ENCODE results near the gene ICOS. TPM values are rescaled to one million over a fixed set of nuclear protein-coding genes. Genes with fewer than 3 reads are reported as not detected.
"Not testable (repeated sequence)": the region's sequence is repeated elsewhere in the genome, so short reads cannot be mapped to it uniquely, and the experiment has no call there.

ICOS gene
- total and polyA plus RNA-seq, 2 of the 4 experiments (the other 2 are of a cell fraction) = not detected

GRCh38 chr2:203928849-203929248 is 7.7 kb upstream of the ICOS start:
- H3K4ac ChIP-seq (ENCODE audit: low read depth, low read length) = no peak overlapping the region
- no peak overlapping the region for H4K8ac ChIP-seq (ENCODE audit: low read depth in 2 of 2, low read length in 2 of 2)
- intact Hi-C loops (cut with micrococcal nuclease) (no loop called here), in situ Hi-C loops (cut with MboI; ENCODE audit: low sequenced_read_pairs) (no loop called here), dilution Hi-C loops (cut with HindIII; ENCODE audit: low sequenced_read_pairs, unreplicated experiment) (no loop called here)
- H3K79me1 ChIP-seq (ENCODE audit: low read depth in 1 of 2, low read length in 2 of 2) = no peaks in the 10 kb centered on the region
- H2AK5ac ChIP-seq (ENCODE audit: low read depth, low read length) = no peak overlapping the region
- no peak overlapping the region for H3K14ac ChIP-seq (replicated peaks; ENCODE audit: low read depth, low read length)
- H3K23ac ChIP-seq (ENCODE audit: low read depth, low read length) = no peak overlapping the region
- H3K4me2 ChIP-seq (ENCODE audit: low read depth, low read length) = no peak overlapping the region
- ChIA-PET CTCF (no interaction called here), POLR2A (ENCODE audit: unreplicated experiment) (no interaction called here)
- no peak overlapping the region for H4K91ac ChIP-seq (ENCODE audit: insufficient read depth, low read depth, low read length)
- no peak overlapping the region for H2AFZ ChIP-seq (replicated peaks; ENCODE audit: low read length, poor library complexity)
- H2BK5ac ChIP-seq (ENCODE audit: low read depth, low read length, poor library complexity, severe bottlenecking) = no peak overlapping the region
- H2BK20ac ChIP-seq (ENCODE audit: low read depth, low read length) = no peak overlapping the region
- H3K4me3 ChIP-seq (ENCODE audit: insufficient read depth, low read depth, low read length) = no peak overlapping the region
- no peak overlapping the region for H4K5ac ChIP-seq (ENCODE audit: low read depth, low read length)
- peaks cover 3% of the 10 kb centered on the region; the same call in 1 of the 2 replicates for H3K27me3 ChIP-seq (ENCODE audit: control insufficient read depth, insufficient read depth, low read length)
- ATAC-seq (ENCODE audit: low read depth) (peak; percentile 40; the same call in 1 of the 2 replicates), DNase-seq (peak; percentile 5)
- no peak overlapping the region for H3K27ac ChIP-seq (ENCODE audit: insufficient read depth, low read length)
- no peaks in the 10 kb centered on the region for H3K9me3 ChIP-seq (ENCODE audit: control insufficient read depth, insufficient read depth, low read length)
- H3K4me1 ChIP-seq (ENCODE audit: control insufficient read depth, insufficient read depth, low read length) = no peaks in the 10 kb centered on the region
- no peak overlapping the region for H3K9ac ChIP-seq (ENCODE audit: low read depth, low read length)
- no peak overlapping the region for H2AK9ac ChIP-seq (replicated peaks; ENCODE audit: low read depth, low read length, poor library complexity)
- H3K9me1 ChIP-seq (ENCODE audit: insufficient read depth, low read length) = no peaks in the 10 kb centered on the region
- no peak overlapping the region for H3K56ac ChIP-seq (ENCODE audit: extremely low read depth, insufficient read depth, low read length)
- no TSS peak for BruUV-seq (replicated peaks)
- TF ChIP-seq MAFK (IDR thresholded peaks at IDR 0.05; ENCODE audit: low read depth, low read length) = no peak
- peak; percentile 18; the same call in 1 of the 2 replicates for TF ChIP-seq SMC3 (IDR thresholded peaks at IDR 0.05; ENCODE audit: low read depth, low read length)
- TF ChIP-seq NFE2L2 (IDR thresholded peaks at IDR 0.05; ENCODE audit: low read depth, low read length) = no peak
- no peak for TF ChIP-seq CHD1 (IDR thresholded peaks at IDR 0.05; ENCODE audit: low read depth, low read length)
- peak; percentile 35 for TF ChIP-seq CTCF (conservative IDR thresholded peaks at IDR 0.05; ENCODE audit: low read depth, low read length)
- TF ChIP-seq RCOR1 (IDR thresholded peaks at IDR 0.05; ENCODE audit: insufficient replicate concordance, low read length) = no peak
- 0 out of 2 replicates have a peak, but pooled peaks have one; percentile 14 for TF ChIP-seq RAD21 (IDR thresholded peaks at IDR 0.05; ENCODE audit: low read length)
- no peak for TF ChIP-seq MAZ (IDR thresholded peaks at IDR 0.05; ENCODE audit: borderline replicate concordance, low read depth, low read length)
- H4K20me1 ChIP-seq (ENCODE audit: insufficient read depth, low read length) = no peaks in the 10 kb centered on the region
- H3K18ac ChIP-seq (ENCODE audit: low read depth, low read length) = no peak overlapping the region
- no peaks in the 10 kb centered on the region for H3K36me3 ChIP-seq (ENCODE audit: control insufficient read depth, insufficient read depth, low read length)
- no peak overlapping the region for H2BK15ac ChIP-seq (ENCODE audit: low read depth, low read length)
- no peak overlapping the region for H2BK120ac ChIP-seq (ENCODE audit: low read depth, low read length)

DNA sequence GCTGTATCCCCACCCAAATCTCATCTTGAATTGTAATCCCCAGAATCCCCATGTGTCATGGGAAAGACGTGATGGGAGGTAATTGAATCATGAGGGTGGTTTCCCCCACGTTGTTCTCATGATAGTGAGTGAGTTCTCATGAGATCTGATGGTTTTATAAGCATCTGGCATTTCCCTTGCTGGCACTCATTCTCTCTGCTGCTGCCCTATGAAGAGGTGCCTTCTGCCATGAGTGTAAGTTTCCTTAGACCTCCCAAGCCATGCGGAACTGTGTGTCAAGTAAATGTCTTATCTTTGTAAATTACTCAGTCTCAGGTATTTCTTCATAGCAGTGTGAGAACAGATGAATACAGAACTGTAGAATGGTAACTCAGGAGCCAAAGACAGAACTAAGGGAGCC is 5.3 kb upstream of the ICOS start:
- H3K4me1 ChIP-seq (ENCODE audit: control insufficient read depth, insufficient read depth, low read length); DNase-seq; H4K20me1 ChIP-seq (ENCODE audit: insufficient read depth, low read length); H3K9ac ChIP-seq (ENCODE audit: low read depth, low read length); H2AFZ ChIP-seq (replicated peaks; ENCODE audit: low read length, poor library complexity); H3K23ac ChIP-seq (ENCODE audit: low read depth, low read length); H4K91ac ChIP-seq (ENCODE audit: insufficient read depth, low read depth, low read length); in situ Hi-C loops (cut with MboI; ENCODE audit: low sequenced_read_pairs); H3K36me3 ChIP-seq (ENCODE audit: control insufficient read depth, insufficient read depth, low read length); H3K27ac ChIP-seq (ENCODE audit: insufficient read depth, low read length); ATAC-seq (ENCODE audit: low read depth); H3K4ac ChIP-seq (ENCODE audit: low read depth, low read length); H3K9me3 ChIP-seq (ENCODE audit: control insufficient read depth, insufficient read depth, low read length); POLR2A ChIA-PET (ENCODE audit: unreplicated experiment); H2BK5ac ChIP-seq (ENCODE audit: low read depth, low read length, poor library complexity, severe bottlenecking); H3K4me3 ChIP-seq (ENCODE audit: insufficient read depth, low read depth, low read length); H3K9me1 ChIP-seq (ENCODE audit: insufficient read depth, low read length); H3K14ac ChIP-seq (replicated peaks; ENCODE audit: low read depth, low read length); H3K56ac ChIP-seq (ENCODE audit: extremely low read depth, insufficient read depth, low read length); H4K8ac ChIP-seq (ENCODE audit: low read depth in 2 of 2, low read length in 2 of 2); BruUV-seq (replicated peaks); H3K4me2 ChIP-seq (ENCODE audit: low read depth, low read length); H3K27me3 ChIP-seq (ENCODE audit: control insufficient read depth, insufficient read depth, low read length); dilution Hi-C loops (cut with HindIII; ENCODE audit: low sequenced_read_pairs, unreplicated experiment); CTCF ChIA-PET; H2BK15ac ChIP-seq (ENCODE audit: low read depth, low read length); H3K79me1 ChIP-seq (ENCODE audit: low read depth in 1 of 2, low read length in 2 of 2); intact Hi-C loops (cut with micrococcal nuclease); H2BK120ac ChIP-seq (ENCODE audit: low read depth, low read length); H2AK5ac ChIP-seq (ENCODE audit: low read depth, low read length); H4K5ac ChIP-seq (ENCODE audit: low read depth, low read length); H2BK20ac ChIP-seq (ENCODE audit: low read depth, low read length); H2AK9ac ChIP-seq (replicated peaks; ENCODE audit: low read depth, low read length, poor library complexity); H3K18ac ChIP-seq (ENCODE audit: low read depth, low read length): not testable (repeated sequence)
- no CpG with 5 or more reads among the region's 3 CpGs for WGBS, 2 experiments (ENCODE audit: extremely low coverage in 2 of 2, insufficient read length in 1 of 2)

Data from IMR-90 (cell line).